GM18873 (cell line): ENCODE measurements around the gene PTPN22.
A peak's percentile ranks its signal among the peaks of the same experiment; 100 is the strongest.

Experiments used
- ATAC-seq: cut with Tn5 transposase; IDR thresholded peaks from one replicate; pipeline ENCODE4 v1.9.1; 2021; ENCODE audit warnings: mild to moderate bottlenecking, moderate library complexity, moderate number of reproducible peaks; ENCODE audit not compliant: unreplicated experiment, low FRiP score

PTPN22 gene

DNA sequence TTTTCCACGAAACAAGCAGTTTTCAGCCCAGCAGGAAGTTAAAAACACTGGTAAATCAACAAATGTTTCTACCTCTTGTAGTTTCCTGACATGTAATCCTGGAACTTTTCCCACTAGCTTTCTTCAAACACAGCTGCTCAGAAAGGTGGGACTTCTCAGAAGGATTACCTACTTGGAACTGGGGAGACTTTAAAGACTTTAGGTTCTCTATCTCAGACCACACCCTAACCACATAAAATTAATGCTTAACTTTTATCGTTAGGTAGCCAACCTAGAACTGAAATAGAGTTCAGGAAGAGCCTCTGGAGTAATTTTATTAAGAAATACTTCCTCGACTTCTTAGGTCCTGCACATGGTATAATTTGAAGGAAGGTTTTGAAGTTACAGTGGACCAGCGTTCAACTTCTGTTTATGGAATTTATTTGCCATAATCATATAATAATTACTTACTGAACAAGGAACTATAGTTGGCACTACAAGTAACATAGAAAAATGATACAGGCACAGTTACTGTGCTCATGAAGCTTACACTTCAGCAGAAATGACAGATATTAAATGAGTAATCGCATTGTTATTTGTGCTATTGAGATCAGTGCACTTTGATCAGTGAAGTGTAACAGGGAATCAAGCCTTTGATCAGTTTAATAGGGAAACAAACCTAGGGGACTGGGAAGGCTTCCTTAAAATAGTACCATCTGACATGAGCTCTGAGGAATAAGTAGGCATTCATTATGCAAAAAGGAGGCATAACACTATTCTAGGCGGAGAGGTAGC lies 16.1 kb upstream of the PTPN22 start, which contains the start of gene BCL2L15:
BCL2L15 (minus strand) TSS at position 180 of the 774 bp plus-strand sequence. CDS start 206 bp downstream, outside the sequence.
- no peak for ATAC-seq

DNA sequence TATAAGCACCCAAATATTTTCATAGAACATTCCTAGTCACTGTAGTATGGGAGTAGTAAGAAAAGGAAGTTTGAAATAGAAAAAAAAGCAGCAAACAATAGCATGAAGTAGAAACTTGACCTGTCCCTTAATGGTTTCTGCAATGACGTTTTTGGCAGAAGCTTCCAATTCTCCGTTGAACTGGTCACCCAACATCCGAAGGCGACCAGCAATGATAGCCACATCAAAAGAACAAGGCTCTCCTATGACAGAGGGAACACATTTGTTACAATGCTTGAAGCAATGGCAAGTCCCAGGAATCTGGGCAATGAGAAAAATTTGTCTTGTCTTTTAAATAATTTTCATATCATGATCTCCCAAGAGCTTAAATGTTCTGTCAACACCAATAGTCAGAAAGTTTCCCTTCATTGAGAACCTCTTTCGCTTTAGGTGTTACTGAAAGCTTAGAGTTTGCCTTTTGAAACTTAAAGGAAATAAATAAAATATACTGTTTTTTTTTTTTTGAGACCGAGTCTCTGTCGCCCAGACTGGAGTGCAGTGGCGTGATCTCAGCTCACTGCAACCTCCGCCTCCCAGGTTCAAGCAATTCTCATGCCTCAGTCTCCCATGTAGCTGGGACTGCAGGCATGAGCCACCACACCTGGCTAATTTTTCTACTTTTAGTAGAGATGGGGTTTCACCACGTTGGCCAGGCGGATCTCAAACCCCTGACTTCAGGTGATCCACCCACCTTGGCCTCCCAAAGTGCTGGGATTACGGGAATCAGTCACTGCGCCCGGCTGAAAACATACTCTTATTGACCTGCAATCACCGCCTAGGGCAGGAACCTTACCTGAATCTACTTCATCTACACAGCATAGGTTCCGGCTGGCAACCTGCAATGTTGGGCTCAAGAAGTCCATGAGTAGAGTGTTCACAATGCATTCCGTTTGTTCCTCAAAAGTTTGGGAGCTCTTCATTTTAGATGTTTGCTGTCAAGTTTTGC lies 15.2 kb upstream of the PTPN22 start:
- ATAC-seq, result no peak

DNA sequence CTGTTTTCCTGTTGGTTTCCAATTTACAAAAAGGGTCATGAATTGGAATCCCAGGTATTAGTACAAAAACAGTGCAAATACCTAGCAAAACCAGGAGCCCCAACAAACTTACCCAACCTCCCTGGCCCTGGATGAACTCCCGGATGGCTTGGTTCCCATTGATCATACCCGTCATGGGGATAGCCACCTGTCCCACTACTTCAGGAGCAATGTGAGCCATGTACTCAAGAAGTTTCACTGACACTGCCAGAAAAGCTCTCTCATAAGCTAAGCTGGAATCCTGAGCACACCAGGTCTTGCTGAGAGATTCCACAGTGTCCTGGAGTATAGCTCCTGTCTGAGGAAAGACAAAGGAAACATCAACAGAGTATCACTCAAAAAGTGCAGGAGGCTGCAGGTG lies 10.1 kb upstream of the PTPN22 start:
- ATAC-seq, result no peak

DNA sequence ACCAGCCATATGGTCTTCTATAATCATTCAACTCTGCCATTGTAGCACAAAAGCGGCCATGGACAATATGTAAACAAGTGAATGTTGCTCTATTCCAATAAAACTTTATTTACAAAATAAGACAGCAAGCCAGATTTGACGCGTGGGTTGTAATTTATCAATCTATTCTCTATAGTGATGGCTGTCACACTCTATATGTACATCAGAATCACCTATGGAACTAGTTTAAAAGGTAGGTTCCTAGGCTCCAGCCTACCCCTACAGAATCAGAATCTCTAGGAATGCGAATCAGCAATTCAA lies 8.2 kb upstream of the PTPN22 start:
- ATAC-seq, result no peak

DNA sequence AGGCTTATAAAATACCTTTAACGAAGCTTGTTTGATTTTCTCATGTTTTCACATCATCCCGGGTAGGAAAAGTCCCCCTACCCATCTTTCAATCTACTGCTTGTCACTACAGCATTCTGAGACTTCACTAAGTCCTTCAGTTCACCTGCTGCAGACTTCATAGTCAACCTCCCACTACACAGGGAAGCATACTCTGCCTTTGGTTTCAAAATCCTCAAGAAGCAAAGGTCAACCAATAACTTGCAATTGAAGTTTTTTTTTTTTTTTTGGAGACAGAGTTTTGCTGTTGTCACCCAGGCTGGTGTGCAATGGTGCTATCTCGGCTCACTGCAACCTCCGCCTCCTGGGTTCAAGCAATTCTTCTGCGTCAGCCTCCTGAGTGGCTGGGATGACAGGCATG lies 4.7 kb upstream of the PTPN22 start:
- ATAC-seq, result no peak

DNA sequence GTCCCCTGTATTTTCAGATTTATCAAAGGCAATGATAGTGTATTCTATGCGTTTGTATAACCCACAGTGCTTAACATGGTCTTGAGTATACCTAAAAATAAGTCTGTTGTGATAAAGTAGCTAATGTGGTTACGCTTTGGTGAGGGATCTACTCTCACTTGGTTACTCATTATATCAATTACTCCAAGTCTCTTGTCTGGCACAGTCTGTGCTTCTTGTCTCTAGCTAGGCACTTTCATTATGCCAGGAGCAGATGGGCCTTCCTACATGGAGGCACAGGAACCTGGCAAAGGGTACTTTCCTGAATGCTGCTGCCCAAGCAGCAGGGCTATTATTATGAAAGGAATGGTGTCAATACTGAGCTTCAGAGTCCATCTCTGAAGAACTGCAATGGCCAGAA lies 4.2 kb upstream of the PTPN22 start:
- ATAC-seq, result peak; percentile 33

DNA sequence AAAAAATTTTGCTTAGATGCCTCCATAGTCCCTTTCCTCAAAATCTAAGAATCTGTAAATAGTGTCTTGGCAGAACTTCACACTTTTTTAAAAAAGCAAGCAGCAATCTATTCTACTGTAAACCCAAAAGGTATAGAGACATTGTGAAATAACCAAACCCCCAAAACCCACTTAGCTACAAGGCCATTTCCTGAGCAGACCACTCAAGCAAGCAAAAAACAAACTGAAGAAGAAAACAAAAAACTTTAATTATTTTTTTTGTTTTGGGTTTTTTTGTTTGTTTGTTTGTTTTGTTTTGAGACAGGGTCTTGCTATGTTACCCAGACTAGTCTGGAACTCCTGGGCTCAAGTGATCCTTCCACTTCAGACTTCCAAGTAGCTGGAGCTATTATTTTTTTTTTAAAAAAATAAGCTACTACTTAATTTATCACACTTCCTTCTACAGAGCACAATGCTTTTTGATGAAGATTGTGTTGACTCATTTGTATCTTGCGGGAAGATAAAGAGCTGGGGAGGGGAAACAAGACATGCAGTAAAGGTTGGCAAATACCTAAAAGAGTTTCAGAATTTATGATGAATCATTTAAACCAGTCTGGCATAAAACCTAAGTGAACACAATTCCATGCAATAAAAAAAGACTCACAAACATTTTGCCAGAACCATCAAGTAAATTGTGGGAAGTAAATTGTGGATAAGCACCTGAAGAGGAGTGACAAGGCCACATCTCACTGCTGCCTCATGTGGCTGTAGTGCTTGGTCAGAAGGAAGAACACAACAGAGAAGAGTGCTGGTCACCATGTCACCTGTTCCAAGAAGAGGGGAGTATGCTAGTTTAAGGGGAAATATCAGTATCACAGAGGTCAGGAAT lies 2.7 kb upstream of the PTPN22 start:
- no peak for ATAC-seq

DNA sequence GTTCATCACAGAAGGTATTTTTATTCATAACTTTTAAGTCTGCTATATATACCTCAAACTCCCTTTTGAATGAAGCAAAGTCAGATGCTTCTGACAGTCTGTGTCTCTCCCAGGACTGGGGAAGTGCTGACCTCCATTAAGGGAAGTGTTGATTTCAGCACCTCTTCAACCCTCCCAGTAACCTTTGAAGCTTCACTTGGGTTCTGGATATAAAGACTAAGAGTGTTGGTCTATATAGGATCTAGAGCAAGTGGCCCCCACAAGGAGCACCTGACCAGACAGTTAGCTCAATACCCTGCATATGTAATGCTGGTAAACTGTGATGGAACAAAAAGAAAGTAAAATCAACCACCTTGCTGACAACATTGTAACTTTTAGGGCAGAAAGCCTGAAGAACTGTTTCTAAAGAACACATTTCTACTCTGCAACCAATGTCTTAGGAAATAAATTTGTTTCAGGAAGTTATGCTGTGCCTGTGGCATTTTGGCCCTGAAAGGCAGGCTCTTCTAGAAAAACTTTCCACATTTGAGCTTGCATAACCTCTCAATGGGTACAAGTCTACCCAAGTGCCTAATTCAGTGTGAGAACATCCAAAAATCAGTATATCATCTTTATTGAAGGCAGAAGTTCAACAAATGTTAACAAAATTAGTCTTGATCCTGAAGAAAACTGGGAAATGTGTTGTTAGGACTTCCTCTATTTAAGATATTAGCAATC lies 865 bp upstream of the PTPN22 start:
- ATAC-seq, result no peak

DNA sequence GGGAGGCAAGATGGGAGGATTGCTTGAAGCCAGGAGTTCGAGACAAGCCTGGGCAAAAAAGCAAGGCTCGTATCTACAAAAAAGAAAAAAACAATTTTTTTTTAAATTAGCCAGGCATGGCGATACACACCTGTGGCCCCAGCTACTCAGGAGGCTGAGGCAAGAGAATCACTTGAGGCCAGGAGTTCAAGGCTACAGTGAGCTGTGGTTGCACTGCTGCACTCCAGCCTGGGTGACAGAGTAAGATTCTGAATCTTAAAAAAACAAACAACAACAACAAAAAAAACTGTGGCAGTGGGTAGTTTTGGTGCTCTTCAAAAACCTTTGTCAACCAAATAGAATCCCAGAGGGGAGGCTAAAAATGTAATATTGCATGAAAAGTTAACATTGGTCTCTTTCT lies 734 bp downstream of the PTPN22 start:
- ATAC-seq, result no peak

DNA sequence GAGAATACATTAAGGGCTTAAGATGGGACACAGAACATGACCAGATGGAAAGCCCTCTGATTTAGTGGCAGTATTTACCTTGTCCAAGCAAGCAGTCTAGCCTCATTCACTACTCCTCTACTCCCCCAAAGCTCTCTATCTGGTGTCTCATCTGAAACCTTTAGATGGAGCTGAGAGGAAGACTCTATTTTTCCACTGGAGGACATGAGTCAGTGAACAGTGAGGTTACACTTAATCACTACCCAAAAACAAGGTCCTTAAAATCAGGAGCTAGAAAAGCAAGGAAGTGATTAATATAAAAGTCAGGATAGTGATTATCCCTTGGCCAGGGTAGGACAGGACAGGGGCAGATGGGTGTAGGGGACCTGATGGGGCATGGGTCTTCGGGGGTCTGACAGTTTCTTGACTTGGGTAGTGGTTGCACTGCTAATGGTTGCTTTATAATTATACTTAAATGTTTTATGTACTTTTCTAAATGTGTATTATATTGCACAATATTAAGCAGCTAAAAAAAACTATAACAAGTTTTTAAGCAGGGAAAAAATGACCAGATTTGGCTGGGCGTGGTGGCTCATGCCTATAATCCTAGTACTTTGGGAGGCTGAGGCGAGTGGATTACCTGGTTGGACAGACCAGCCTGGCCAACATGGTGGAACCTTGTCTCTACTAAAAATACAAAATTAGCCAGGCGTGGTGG lies 3.0 kb downstream of the PTPN22 start:
- ATAC-seq, result no peak

DNA sequence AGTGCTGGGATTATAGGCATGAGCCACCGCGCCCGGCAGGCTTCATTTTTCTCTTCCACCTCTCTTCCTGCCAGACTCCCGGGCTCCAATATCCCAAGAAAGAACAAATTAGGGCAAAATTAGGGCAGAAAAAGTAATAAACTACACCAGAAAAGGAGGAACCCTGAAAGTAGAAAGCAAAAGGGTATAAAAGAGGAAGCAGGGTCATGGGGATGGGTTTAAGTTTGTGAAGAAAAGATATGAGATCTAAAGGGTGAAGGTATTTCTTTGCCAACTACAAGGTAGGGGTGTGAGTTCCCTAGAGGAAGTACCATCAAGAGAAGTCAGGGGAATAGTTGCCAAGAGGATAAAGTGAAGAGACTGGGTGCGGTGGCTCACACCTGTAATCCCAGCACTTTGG lies 9.9 kb downstream of the PTPN22 start:
- ATAC-seq, result no peak

DNA sequence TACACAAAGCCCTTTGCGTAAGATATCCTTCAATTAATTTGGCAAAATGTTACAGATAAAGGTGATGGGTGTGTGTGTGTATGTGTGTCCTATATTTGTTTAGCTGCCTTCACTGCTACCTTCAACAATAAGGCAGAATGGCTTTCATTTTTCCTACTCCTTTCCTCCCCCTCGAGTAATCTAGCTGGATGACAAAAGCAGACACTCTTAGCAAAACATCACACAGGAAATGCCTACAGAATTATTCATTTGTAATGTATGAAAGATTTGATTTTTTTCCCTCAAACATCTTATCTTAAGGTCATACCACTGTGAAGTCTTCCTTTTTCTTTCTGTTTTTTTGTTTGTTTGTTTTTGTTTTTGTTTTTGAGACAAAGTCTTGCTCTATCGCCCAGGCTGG lies 10.6 kb downstream of the PTPN22 start:
- no peak for ATAC-seq

DNA sequence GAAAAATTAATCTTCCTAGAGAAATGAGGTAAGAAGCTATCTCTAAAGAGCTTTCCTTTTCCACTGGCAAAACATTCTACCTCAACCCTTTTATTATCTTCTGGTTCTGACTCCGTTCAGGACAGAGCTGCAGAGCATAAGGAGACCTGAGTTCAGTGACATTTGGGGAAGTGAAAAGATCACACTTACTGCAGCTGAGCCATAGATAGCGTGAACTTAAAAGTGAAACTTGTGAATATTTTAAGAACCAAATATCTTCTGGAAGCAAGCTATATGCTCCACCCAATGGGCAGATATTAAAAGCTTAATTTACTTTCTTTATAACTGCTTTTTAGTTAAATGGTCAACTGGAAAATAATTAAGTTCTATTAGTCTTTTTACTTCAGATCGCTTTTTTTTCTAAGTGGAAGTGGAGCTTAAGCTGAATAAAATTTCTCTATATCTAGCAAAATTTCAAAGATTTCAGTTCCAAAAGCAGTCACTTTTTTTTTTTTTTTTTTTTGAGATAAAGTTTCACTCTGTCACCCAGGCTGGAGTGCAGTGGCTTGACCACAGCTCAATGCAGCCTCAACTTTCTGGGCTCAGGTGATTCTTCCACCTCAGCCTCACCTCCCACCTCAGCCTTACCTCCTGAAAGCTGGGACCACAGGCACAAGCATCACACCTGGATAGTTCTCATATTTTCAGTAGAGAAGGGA lies 11.9 kb downstream of the PTPN22 start:
- peak; percentile 84 for ATAC-seq

DNA sequence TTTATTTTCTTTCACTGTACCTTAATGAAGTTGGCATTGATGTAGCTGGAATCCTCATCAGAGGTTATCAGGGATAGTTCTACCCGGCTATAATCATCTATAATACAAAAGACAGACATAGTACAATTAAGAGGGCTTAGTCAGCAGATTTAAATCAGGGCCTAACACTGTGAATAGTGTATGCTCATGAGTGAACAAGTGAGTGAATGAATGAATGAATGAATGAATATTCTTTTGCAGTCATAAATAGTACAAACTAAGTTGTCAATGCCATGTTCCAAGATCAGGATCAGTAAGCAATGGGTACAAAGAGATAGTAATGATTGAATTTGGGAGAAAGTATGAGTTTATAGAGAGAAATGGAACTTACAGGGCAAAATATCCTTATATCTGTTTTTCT lies 12.5 kb downstream of the PTPN22 start:
- no peak for ATAC-seq

DNA sequence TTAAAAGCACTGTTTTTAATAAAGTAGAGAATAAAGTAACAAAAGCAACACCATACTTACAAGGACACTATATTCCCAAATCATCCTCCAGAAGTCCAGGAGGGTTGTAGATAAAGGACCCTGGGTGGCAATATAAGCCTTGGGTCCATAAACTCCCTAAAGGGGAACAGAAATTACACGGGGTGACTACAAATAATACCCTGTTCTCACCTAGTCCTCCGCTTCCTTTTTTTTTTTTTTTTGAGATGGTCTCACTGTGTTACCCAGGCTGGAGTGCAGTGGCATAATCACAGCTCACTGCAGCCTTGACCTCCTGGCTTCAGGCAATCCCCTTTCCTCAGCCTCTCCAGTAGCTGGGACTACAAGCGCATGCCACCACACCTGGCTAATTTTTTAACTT lies 13.1 kb downstream of the PTPN22 start:
- no peak for ATAC-seq

DNA sequence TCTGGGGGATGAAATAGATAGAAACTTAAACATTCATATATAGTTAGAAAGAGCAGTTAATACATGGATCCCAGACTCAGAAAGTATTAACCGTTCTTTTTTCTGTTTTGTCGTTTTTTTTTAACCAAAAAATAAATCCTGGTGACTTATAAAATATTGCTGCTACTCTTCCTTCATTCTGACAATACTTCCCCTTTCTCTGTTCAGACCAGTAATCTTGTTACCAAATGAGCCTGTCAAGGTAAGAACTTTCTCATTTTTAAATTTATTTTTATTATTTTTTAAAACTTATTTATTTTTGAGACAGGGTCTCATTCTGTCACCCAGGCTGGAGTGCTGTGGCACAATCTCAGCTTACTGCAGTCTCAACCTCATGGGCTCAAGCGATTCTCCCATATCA lies 13.7 kb downstream of the PTPN22 start:
- ATAC-seq, result no peak

DNA sequence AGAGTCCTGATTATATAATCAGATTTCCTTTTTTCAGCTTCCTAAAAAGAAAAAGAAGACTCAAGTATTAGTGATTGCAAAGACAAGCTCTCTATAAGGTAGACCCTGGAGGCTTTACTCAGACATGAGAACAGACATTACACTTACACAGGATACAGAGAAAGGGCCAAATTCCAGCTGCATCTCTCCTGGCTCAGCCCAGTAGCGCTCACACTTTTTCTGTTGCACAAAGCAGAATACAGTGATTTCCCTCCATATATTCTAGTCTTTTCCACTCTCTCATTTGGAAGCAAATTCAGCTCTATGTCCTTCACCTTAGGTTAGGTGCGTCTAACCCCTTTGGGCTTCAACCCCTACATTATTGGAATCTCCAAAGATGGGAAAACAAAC lies 15.1 kb downstream of the PTPN22 start:
- no peak for ATAC-seq

DNA sequence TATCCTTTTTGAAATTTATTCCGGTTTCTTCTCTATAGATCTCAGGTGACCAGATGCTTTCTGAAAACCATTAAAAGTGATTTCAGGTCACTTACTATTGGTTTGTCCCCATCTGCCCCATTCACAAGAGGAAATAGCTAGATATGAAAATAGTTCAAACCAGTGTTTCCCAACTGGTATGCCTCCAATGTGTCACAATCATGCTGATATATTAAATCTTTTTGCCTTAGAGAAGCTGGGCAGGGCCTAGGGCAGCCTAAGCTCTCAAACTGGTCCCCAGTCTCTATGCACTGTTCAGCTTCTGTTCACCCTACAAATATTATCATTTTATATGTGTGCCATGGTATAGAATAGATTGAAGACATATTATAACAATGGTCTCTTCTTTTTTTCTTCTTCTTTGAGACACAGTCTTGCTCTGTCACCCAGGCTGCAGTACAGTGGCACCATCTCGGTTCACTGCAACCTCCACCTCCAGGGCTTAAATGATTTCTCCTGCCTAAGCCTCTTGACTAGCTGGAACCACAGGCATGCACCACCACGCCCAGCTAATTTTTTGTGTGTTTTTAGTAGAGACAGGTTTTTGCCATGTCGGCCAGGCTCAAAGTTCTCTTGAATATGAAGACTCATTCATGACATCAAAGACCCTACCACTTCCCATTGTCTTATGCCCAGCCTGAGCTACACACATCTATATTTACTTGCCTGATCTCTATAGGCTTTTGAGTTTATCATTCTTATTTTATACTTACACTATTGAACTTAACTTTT lies 15.7 kb downstream of the PTPN22 start:
- ATAC-seq, result no peak
